MCF 10A (cell line): ENCODE results near the gene ASIC3. TPM values are rescaled to one million over a fixed set of nuclear protein-coding genes. Genes with fewer than 3 reads are reported as not detected.

Source experiments
- BruUV-seq: library from RNA; stranded (reverse); fragments of 400-500 nt; replicated peaks from 2 replicates; lab custom pipeline; 2021; lab: Mats Ljungman, UMichigan
- CTCF ChIA-PET: fragments of 300-600 bp; sonication (Branson Sonifier 250); formaldehyde crosslinking; extraction: SDS; loops from one replicate; lab custom pipeline; 2021; ENCODE audit warnings: antibody characterized with exemption, inconsistent platforms; lab: Yijun Ruan, JAX
- POLR2A ChIA-PET: fragments of 300-600, 350-650 bp; sonication (Branson Sonifier 250); formaldehyde crosslinking; extraction: SDS; loops from one replicate; lab custom pipeline; 2020; ENCODE audit warnings: antibody characterized with exemption, inconsistent platforms; lab: Yijun Ruan, JAX
- DNase-seq: peaks from one replicate; pipeline ENCODE4 v3.0.0-alpha.2; 2018; ENCODE audit not compliant: unreplicated experiment
- H3K27ac Mint-ChIP-seq: one replicate; pipeline ENCODE4 v1.8.0; 2022; ENCODE audit warnings: mild to moderate bottlenecking, low read depth, mixed read lengths; ENCODE audit not compliant: unreplicated experiment
- H3K27me3 Mint-ChIP-seq: one replicate; pipeline ENCODE4 v1.8.0; 2022; ENCODE audit warnings: mixed read lengths; ENCODE audit not compliant: insufficient read depth, unreplicated experiment
- H3K36me3 Mint-ChIP-seq: one replicate; pipeline ENCODE4 v1.8.0; 2022; ENCODE audit warnings: mild to moderate bottlenecking, moderate library complexity, mixed read lengths; ENCODE audit not compliant: insufficient read depth, unreplicated experiment
- H3K4me1 Mint-ChIP-seq: one replicate; pipeline ENCODE4 v1.8.0; 2022; ENCODE audit warnings: mixed read lengths; ENCODE audit not compliant: insufficient read depth, unreplicated experiment
- H3K4me3 Mint-ChIP-seq: one replicate; pipeline ENCODE4 v1.8.0; 2022; ENCODE audit warnings: mild to moderate bottlenecking, moderate library complexity, mixed read lengths; ENCODE audit not compliant: unreplicated experiment
- H3K9me3 Mint-ChIP-seq: one replicate; pipeline ENCODE4 v1.8.0; 2022; ENCODE audit warnings: mixed read lengths; ENCODE audit not compliant: unreplicated experiment
- intact Hi-C: fragments of 100-400 bp; cut with micrococcal nuclease; formaldehyde crosslinking; loops from 2 replicates; pipeline ENCODE4 v1.14.1; 2022
- total RNA-seq: library from RNA; stranded (reverse); gene quantifications from 2 replicates; pipeline ENCODE4 v1.2.3, GENCODE V29; 2022
- TF ChIP-seq, protein P1 (sequence below): fragments of 200-600 bp; IDR thresholded peaks from one replicate; pipeline ENCODE4 v1.8.0; 2022; ENCODE audit warnings: antibody characterized with exemption, mild to moderate bottlenecking; ENCODE audit not compliant: unreplicated experiment

Gene ASIC3
- total RNA-seq, 1 experiment from 2014 or later = 3.9 TPM

DNA sequence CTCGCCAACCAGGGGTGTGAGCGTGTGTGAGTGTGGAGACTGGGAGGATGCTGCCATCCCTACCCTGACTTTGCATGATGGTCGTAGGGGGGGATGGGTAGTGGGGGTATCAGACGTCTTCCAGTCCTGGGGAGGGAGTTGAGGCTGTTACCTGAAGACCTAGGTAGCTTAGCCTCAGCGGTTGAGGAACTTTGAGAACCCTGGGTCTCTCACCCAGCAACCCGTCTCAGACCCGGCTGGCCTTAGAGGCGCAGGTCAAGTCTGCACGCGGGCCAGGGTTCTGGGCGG, 13.7 kb downstream of the ASIC3 start:
- Mint-ChIP-seq H3K4me1 (peaks cover 33% of the 10 kb centered on the region), H3K36me3 (peaks cover 42% of the 10 kb centered on the region), H3K27me3 (no peaks in the 10 kb centered on the region), H3K4me3 (peak overlapping the region; percentile 97), H3K9me3 (no peaks in the 10 kb centered on the region), H3K27ac (peak overlapping the region; percentile 63)
- TF ChIP-seq, protein P1, sequence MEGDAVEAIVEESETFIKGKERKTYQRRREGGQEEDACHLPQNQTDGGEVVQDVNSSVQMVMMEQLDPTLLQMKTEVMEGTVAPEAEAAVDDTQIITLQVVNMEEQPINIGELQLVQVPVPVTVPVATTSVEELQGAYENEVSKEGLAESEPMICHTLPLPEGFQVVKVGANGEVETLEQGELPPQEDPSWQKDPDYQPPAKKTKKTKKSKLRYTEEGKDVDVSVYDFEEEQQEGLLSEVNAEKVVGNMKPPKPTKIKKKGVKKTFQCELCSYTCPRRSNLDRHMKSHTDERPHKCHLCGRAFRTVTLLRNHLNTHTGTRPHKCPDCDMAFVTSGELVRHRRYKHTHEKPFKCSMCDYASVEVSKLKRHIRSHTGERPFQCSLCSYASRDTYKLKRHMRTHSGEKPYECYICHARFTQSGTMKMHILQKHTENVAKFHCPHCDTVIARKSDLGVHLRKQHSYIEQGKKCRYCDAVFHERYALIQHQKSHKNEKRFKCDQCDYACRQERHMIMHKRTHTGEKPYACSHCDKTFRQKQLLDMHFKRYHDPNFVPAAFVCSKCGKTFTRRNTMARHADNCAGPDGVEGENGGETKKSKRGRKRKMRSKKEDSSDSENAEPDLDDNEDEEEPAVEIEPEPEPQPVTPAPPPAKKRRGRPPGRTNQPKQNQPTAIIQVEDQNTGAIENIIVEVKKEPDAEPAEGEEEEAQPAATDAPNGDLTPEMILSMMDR = no peak
- ChIA-PET CTCF (interaction anchor here (0.9 to 4.6 kb wide), 6 partner anchors 11 to 159 kb away, joined by 3 to 42 read pairs (median 6); no protein-coding TSS in a partner anchor), POLR2A (interaction anchor here (0.9 to 8.4 kb wide), 4 partner anchors 20 to 51 kb away, joined by 3 to 151 read pairs (median 47); partner anchors contain the start of genes ABCB8, AGAP3, FASTK and TMUB1)
- BruUV-seq = no TSS peak
- intact Hi-C loops = no loop called here
- DNase-seq = no peak

DNA sequence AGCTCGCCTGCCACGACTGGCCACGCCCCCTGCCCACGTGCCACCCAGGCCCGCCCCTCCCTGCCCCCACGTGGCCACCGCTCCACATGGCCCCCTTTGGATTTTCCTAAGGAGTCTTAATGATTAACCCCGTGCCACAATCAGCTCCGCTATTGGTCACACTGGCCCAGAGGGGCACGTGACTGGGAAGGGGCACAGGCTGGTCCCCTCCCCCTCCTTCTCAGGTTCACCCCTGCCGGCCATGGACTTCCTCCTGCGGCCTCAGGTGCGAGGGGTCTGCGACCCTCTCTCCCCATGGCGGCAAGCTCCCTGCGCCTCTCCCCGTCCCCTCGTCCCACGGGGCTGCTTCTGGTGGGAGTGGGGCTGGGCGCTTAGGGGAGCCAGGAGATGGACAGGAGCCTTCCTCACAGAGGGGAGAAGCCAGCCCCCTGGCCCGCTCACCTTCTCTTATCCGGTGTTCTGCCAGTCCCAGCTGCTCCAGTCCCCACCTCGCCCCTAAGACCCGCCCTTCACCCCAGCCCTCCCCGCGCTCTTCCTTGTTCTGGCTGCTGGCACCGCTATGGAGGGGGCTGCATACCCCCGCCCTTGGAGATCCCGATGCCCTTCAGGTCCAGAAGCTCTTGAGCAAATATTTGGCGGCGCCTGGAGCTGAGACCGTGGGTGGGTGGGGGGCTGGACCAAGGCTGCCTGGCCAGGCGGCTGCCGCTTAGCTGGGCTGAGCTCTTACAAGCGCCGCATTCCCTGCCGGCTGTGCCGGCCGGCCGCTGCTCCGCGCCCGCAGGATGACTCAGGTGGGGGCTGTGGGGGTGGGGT, 14.3 kb downstream of the ASIC3 start:
- TF ChIP-seq, protein P1 = no peak

DNA sequence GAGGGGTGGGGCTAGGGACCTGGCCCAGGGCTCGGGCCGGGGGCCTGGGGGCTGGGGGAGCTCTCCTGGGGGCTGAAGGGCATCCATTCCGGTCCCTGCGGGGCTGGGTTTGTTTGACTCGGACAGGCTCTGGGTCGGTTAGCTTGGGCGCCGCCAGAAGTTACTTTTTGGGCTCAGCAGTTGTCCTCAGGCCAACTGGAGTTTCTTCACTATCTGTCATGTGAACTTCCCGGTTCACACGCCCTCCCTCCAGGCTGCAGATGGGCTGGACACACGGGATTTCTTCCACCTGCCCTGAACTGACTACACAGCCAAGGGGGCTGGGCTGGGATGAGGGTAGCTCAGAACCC, 14.9 kb downstream of the ASIC3 start:
- peak overlapping the region; percentile 97 for H3K4me3 Mint-ChIP-seq
- CTCF ChIA-PET = interaction anchor here (1.0 to 4.6 kb wide), 6 partner anchors 18 to 161 kb away, joined by 3 to 42 read pairs (median 6); partner anchors contain the start of genes ABCB8 and FASTK
- no TSS peak for BruUV-seq
- peak overlapping the region; percentile 67 for H3K27ac Mint-ChIP-seq
- H3K36me3 Mint-ChIP-seq = peaks cover 53% of the 10 kb centered on the region
- no peaks in the 10 kb centered on the region for H3K9me3 Mint-ChIP-seq
- intact Hi-C loops = no loop called here
- TF ChIP-seq, protein P1 = no peak
- H3K4me1 Mint-ChIP-seq = peaks cover 28% of the 10 kb centered on the region
- peak; percentile 75 for DNase-seq
- H3K27me3 Mint-ChIP-seq = no peaks in the 10 kb centered on the region
- POLR2A ChIA-PET = interaction anchor here (0.5 to 8.4 kb wide), 9 partner anchors 10 to 50 kb away, joined by 3 to 151 read pairs (median 4); partner anchors contain the start of genes ABCB8, AGAP3, FASTK and TMUB1

More for the DNA sequence above, 14.3 kb downstream of the ASIC3 start:
- H3K9me3 Mint-ChIP-seq = no peaks in the 10 kb centered on the region
- H3K27me3 Mint-ChIP-seq = no peaks in the 10 kb centered on the region
- CTCF ChIA-PET = interaction anchor here (0.7 to 4.6 kb wide), 10 partner anchors 11 to 160 kb away, joined by 3 to 42 read pairs (median 3); partner anchors contain the start of genes ABCB8 and FASTK
- peak overlapping the region; percentile 67 for H3K27ac Mint-ChIP-seq
- BruUV-seq = no TSS peak
- intact Hi-C loops = no loop called here
- POLR2A ChIA-PET = interaction anchor here (0.5 to 8.4 kb wide), 11 partner anchors 10 to 50 kb away, joined by 3 to 151 read pairs (median 4); partner anchors contain the start of genes ABCB8, AGAP3, FASTK and TMUB1
- peak; percentile 78 for DNase-seq
- H3K4me1 Mint-ChIP-seq = peaks cover 28% of the 10 kb centered on the region
- peak overlapping the region; percentile 97 for H3K4me3 Mint-ChIP-seq
- peaks cover 47% of the 10 kb centered on the region for H3K36me3 Mint-ChIP-seq

DNA sequence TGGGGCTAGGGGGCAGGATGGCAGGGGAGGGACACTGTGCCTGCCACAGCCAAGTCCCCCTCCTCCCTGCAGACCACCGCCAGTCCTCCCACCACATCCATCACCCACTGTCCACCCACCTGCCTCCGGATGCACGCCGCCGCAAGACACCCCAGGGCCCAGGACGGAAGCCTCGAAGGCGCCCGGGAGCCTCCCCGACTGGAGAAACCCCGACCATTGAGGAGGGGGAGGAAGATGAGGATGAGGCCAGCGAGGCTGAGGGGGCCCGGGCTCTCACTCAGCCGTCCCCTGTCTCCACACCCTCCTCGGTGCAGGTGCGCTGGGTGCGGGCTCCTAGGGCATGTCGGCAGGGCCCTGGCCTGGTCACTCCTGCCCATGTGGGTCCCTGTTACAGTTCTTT, 16.1 kb downstream of the ASIC3 start:
- TF ChIP-seq, protein P1 = no peak
- BruUV-seq = no TSS peak
- intact Hi-C loops = no loop called here
- ChIA-PET CTCF (interaction anchor here (0.6 to 4.6 kb wide), 3 partner anchors 27 to 46 kb away, joined by 3 to 42 read pairs (median 4); no protein-coding TSS in a partner anchor), POLR2A (interaction anchor here (6.3 to 8.4 kb wide), 2 partner anchors 21 to 48 kb away, joined by 80 to 151 read pairs; partner anchors contain the start of genes AGAP3, FASTK and TMUB1)
- Mint-ChIP-seq H3K36me3 (peaks cover 66% of the 10 kb centered on the region), H3K27ac (no peak overlapping the region), H3K27me3 (no peaks in the 10 kb centered on the region), H3K4me1 (peaks cover 19% of the 10 kb centered on the region), H3K9me3 (no peaks in the 10 kb centered on the region), H3K4me3 (no peak overlapping the region)
- no peak for DNase-seq
